CD14-positive monocyte (primary cell): Measurements from ENCODE around the gene RPL7L1. TPM values are rescaled to one million over a fixed set of nuclear protein-coding genes. Genes with fewer than 3 reads are reported as not detected.

Experiments
- DNase-seq, 3 donors: peaks; one replicate each; pipeline ENCODE4 v3.0.0-alpha.2; 2011 to 2022
- H2AFZ ChIP-seq: 2 replicates; pipeline ENCODE4 v1.6.0; 2012; ENCODE audit warnings: mild to moderate bottlenecking, low read depth, low read length, inconsistent platforms; ENCODE audit not compliant: insufficient read depth, poor library complexity, severe bottlenecking
- H3K27ac ChIP-seq, 2 donors: 1 replicate in 1 of 2; 2 replicates in 1 of 2; pipeline ENCODE4 v1.5.1; 2012 to 2013; ENCODE audit warnings: low read length in 2 of 2, control low read depth in 1 of 2, inconsistent platforms in 1 of 2, low read depth in 1 of 2, mild to moderate bottlenecking in 1 of 2
- H3K27me3 ChIP-seq, 2 donors: one replicate each; pipeline versions ENCODE4 v1.6.0 to v1.6.1; 2011 to 2013; ENCODE audit warnings: low read length in 2 of 2; ENCODE audit not compliant: control insufficient read depth in 2 of 2, insufficient read depth in 2 of 2
- H3K36me3 ChIP-seq, 2 donors: replicated peaks in 1 of 2; 1 replicate in 1 of 2; 2 replicates in 1 of 2; pipeline versions ENCODE4 v1.5.1 to v1.6.1; 2012 to 2013; ENCODE audit warnings: low read length in 2 of 2, control low read depth in 1 of 2, inconsistent platforms in 1 of 2, mild to moderate bottlenecking in 1 of 2; ENCODE audit not compliant: insufficient read depth in 2 of 2, control insufficient read depth in 1 of 2
- H3K4me1 ChIP-seq, 2 donors: 1 replicate in 1 of 2; 2 replicates in 1 of 2; pipeline versions ENCODE4 v1.5.1 to v1.6.1; 2012 to 2013; ENCODE audit warnings: low read length in 2 of 2, control low read depth in 1 of 2, inconsistent platforms in 1 of 2, mild to moderate bottlenecking in 1 of 2, moderate library complexity in 1 of 2; ENCODE audit not compliant: insufficient read depth in 2 of 2, control insufficient read depth in 1 of 2
- H3K4me2 ChIP-seq: replicated peaks from 2 replicates; pipeline ENCODE3; 2012; ENCODE audit warnings: low read length, moderate library complexity, mild to moderate bottlenecking; ENCODE audit not compliant: poor library complexity, severe bottlenecking; ENCODE audit errors: extremely low read depth
- H3K4me3 ChIP-seq, 3 experiments: fragments of 200-600 bp in 1 of 3; sonication (generic) in 1 of 3; replicated peaks in 1 of 3; 1 replicate in 2 of 3; 2 replicates in 1 of 3; pipeline ENCODE4 v1.5.1; 2011 to 2013; ENCODE audit warnings: low read length in 3 of 3, mild to moderate bottlenecking in 3 of 3, control low read depth in 2 of 3, low read depth in 2 of 3, inconsistent platforms in 1 of 3, moderate library complexity in 1 of 3
- H3K79me2 ChIP-seq: 2 replicates; pipeline ENCODE4 v1.6.0; 2012; ENCODE audit warnings: mild to moderate bottlenecking, control low read depth, inconsistent platforms, low read length, moderate library complexity; ENCODE audit not compliant: insufficient read depth
- H3K9ac ChIP-seq: 2 replicates; pipeline ENCODE4 v1.6.0; 2017; ENCODE audit warnings: low read length, mild to moderate bottlenecking; ENCODE audit not compliant: insufficient read depth, poor library complexity, severe bottlenecking
- H3K9me3 ChIP-seq, 2 donors: replicated peaks in 1 of 2; 1 replicate in 1 of 2; 2 replicates in 1 of 2; pipeline versions ENCODE4 v1.5.1 to v1.6.1; 2012 to 2013; ENCODE audit warnings: low read length in 2 of 2, control low read depth in 1 of 2; ENCODE audit not compliant: control insufficient read depth in 1 of 2, insufficient read depth in 1 of 2
- H4K20me1 ChIP-seq: 2 replicates; pipeline ENCODE4 v1.6.0; 2012; ENCODE audit warnings: mild to moderate bottlenecking, low read length, control low read depth, moderate library complexity; ENCODE audit not compliant: insufficient read depth
- H3K27ac Mint-ChIP-seq, 7 donors: one replicate each; pipeline ENCODE4 v1.8.0; 2020; ENCODE audit warnings: mild to moderate bottlenecking in 7 of 7, mixed read lengths in 7 of 7, moderate library complexity in 6 of 7, inconsistent platforms in 2 of 7
- H3K27me3 Mint-ChIP-seq, 3 donors: one replicate each; pipeline ENCODE4 v1.8.0; 2021 to 2022; ENCODE audit warnings: low read depth in 3 of 3, mild to moderate bottlenecking in 3 of 3, mixed read lengths in 3 of 3, moderate library complexity in 3 of 3, inconsistent platforms in 1 of 3
- H3K36me3 Mint-ChIP-seq, 2 donors: one replicate each; pipeline ENCODE4 v1.8.0; 2020; ENCODE audit warnings: mixed read lengths in 2 of 2, inconsistent platforms in 1 of 2, mild to moderate bottlenecking in 1 of 2
- H3K4me1 Mint-ChIP-seq: one replicate; pipeline ENCODE4 v1.8.0; 2020; ENCODE audit warnings: mild to moderate bottlenecking, mixed read lengths
- H3K4me3 Mint-ChIP-seq, 2 donors: one replicate each; pipeline ENCODE4 v1.8.0; 2020; ENCODE audit warnings: mild to moderate bottlenecking in 2 of 2, mixed read lengths in 2 of 2, moderate library complexity in 1 of 2
- H3K9me3 Mint-ChIP-seq, 7 donors: one replicate each; pipeline ENCODE4 v1.8.0; 2020 to 2022; ENCODE audit warnings: mixed read lengths in 7 of 7, mild to moderate bottlenecking in 6 of 7, moderate library complexity in 6 of 7, inconsistent platforms in 2 of 7
- CTCF ChIP-seq: fragments of 200-600 bp; IDR thresholded peaks from one replicate; pipeline ENCODE4 v1.8.0; 2022; ENCODE audit warnings: antibody characterized with exemption, mild to moderate bottlenecking
- WGBS: methylation state at CpG from one replicate; pipeline ENCODE4 v1.1.5; 2013; ENCODE audit warnings: missing lambda C conversion rate; ENCODE audit not compliant: insufficient coverage; 5-methylcytosine and 5-hydroxymethylcytosine counted together
- intact Hi-C, 2 donors: fragments of 100-400 bp; cut with micrococcal nuclease; formaldehyde crosslinking; loops; one replicate each; pipeline versions ENCODE4 v1.15.0 to v1.15.1; 2023
- polyA plus RNA-seq, 3 donors: library from polyadenylated mRNA; depleted of rRNA in 1 of 3; unstranded in 2 of 3; stranded (reverse) in 1 of 3; fragments of 300-500 nt in 2 of 3; fragments of >200 nt in 1 of 3; fragmentation: Illumina TruSeq in 2 of 3; gene quantifications; 1 replicate in 2 of 3; 2 replicates in 1 of 3; pipeline ENCODE4 v1.2.3, GENCODE V29; 2012 to 2021

Gene RPL7L1
- polyA plus RNA-seq, 3 donors = 7.6 to 35.5 (median 29.7) TPM

GRCh38 chr6:42914546-42914945 lies 35.1 kb downstream of the RPL7L1 start:
- H3K4me2 ChIP-seq = no peak overlapping the region
- H4K20me1 ChIP-seq = no peaks in the 10 kb centered on the region
- peaks cover 7% of the 10 kb centered on the region in 2 donors for H3K4me1 ChIP-seq
- peaks cover 5 to 23% (median 20%) of the 10 kb centered on the region in 3 donors for H3K27me3 Mint-ChIP-seq
- no peak for DNase-seq
- no peaks in the 10 kb centered on the region for H3K79me2 ChIP-seq
- H3K27ac Mint-ChIP-seq = no peak overlapping the region
- H3K4me1 Mint-ChIP-seq = peaks cover 4% of the 10 kb centered on the region
- peak overlapping the region in 1 of 2 donors; percentile 53 for H3K4me3 Mint-ChIP-seq
- no peaks in the 10 kb centered on the region for H3K36me3 ChIP-seq
- WGBS = 97% methylated on average over 3 of the region's 4 CpGs
- H3K4me3 ChIP-seq = no peak overlapping the region
- H2AFZ ChIP-seq = no peak overlapping the region
- no peak for TF ChIP-seq CTCF
- H3K9me3 Mint-ChIP-seq = peaks cover 0 to 7% (median 0%) of the 10 kb centered on the region in 7 donors
- peaks cover 0 to 2% of the 10 kb centered on the region in 2 donors for H3K27me3 ChIP-seq
- intact Hi-C loops = no loop called here
- H3K9me3 ChIP-seq = no peaks in the 10 kb centered on the region
- no peaks in the 10 kb centered on the region for H3K36me3 Mint-ChIP-seq
- H3K27ac ChIP-seq = no peak overlapping the region
- H3K9ac ChIP-seq = no peak overlapping the region

- no peaks in the 10 kb centered on the region for H4K20me1 ChIP-seq
- H2AFZ ChIP-seq = no peak within 1 kb of the TSS
- peaks cover 0 to 2% of the 10 kb centered on the region in 2 donors for H3K27me3 ChIP-seq
- no peak within 1 kb of the TSS for H3K4me3 ChIP-seq
- no peak within 1 kb of the TSS for H3K9ac ChIP-seq
- peaks cover 4% of the 10 kb centered on the region for H3K4me1 Mint-ChIP-seq
- H3K27ac ChIP-seq = no peak within 1 kb of the TSS
- no peak within 1 kb of the TSS for H3K4me2 ChIP-seq
- TF ChIP-seq CTCF = no peak
- no peaks in the 10 kb centered on the region for H3K79me2 ChIP-seq
- DNase-seq = no peak
- H3K36me3 Mint-ChIP-seq = no peaks in the 10 kb centered on the region
- H3K4me1 ChIP-seq = peaks cover 7% of the 10 kb centered on the region in 2 donors
- peak within 1 kb of the TSS in 2 of 7 donors; percentile 66 to 72 for H3K27ac Mint-ChIP-seq
- intact Hi-C loops = no loop called here
- H3K9me3 ChIP-seq = no peaks in the 10 kb centered on the region
- WGBS = 65% methylated on average over 9 of the region's 10 CpGs
- H3K36me3 ChIP-seq = no peaks in the 10 kb centered on the region
- H3K9me3 Mint-ChIP-seq = peaks cover 0 to 7% (median 0%) of the 10 kb centered on the region in 7 donors
- no peak within 1 kb of the TSS for H3K4me3 Mint-ChIP-seq
- peaks cover 5 to 25% (median 19%) of the 10 kb centered on the region in 3 donors for H3K27me3 Mint-ChIP-seq
These were observed 36.3 kb downstream of the RPL7L1 start, which contains the start of gene PTCRA for GRCh38 chr6:42915732-42916131. PTCRA (plus strand) TSS chr6:42916053; CDS start chr6:42916070, 17 bp downstream.
